Measurements from ENCODE around the gene IPO9. TPM values are rescaled to one million over a fixed set of nuclear protein-coding genes. Genes with fewer than 3 reads are reported as not detected.
A peak's percentile ranks its signal among the peaks of the same experiment; 100 is the strongest.

The IPO9 gene
- total RNA-seq, 1 donor from 2014 or later, result 50.2 TPM

DNA sequence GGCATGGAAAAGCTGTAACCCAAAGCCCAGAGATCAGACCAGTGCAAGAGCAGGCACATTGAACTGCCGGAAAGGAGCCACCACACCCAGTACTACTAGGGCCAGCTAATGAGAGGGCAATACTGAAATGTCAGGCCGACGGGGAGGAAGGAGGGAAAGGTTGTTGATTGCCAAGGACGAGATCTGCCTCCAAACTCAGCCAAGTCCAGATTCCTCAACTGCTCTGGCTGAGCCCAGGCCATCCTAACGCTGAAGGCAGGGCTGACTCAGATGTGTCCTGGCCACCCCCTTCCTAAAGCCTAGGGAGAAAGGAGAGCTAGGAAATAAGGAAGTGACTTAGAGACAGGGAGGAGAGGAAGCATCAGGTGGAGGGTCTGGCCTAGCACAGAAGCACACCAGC is 42.1 kb upstream of the IPO9 start:
- no peak for TF ChIP-seq EZH2 (IDR thresholded peaks at IDR 0.05; ENCODE audit: insufficient read depth, low read length)
- no peak for TF ChIP-seq CTCF (IDR thresholded peaks at IDR 0.05; ENCODE audit: insufficient read depth, low read depth, low read length)
- no peak overlapping the region for H2AFZ ChIP-seq (ENCODE audit: low read depth, low read length)
- H3K36me3 ChIP-seq (ENCODE audit: insufficient read depth, low read length), result peaks cover 82% of the 10 kb centered on the region
- H3K79me2 ChIP-seq (ENCODE audit: insufficient read depth, low read length), result peaks cover 17% of the 10 kb centered on the region
- no peak overlapping the region for H3K9ac ChIP-seq (ENCODE audit: low read length)
- no peaks in the 10 kb centered on the region for H3K9me3 ChIP-seq (ENCODE audit: insufficient read depth, low read depth, low read length)
- DNase-seq (ENCODE audit: low read depth) (no peak), FAIRE-seq (no peak)
- Mint-ChIP-seq H3K27ac (ENCODE audit: unreplicated experiment) (no peak overlapping the region), H3K36me3 (ENCODE audit: low read depth, unreplicated experiment) (peaks cover 45% of the 10 kb centered on the region), H3K27me3 (ENCODE audit: low read depth, unreplicated experiment) (no peaks in the 10 kb centered on the region), H3K4me1 (ENCODE audit: low read depth, unreplicated experiment) (peaks cover 29% of the 10 kb centered on the region), H3K9me3 (ENCODE audit: unreplicated experiment) (no peaks in the 10 kb centered on the region), H3K4me3 (ENCODE audit: unreplicated experiment) (no peak overlapping the region)
- no peak overlapping the region for H3K27ac ChIP-seq (ENCODE audit: low read depth, low read length)
- peaks cover 27% of the 10 kb centered on the region for H3K4me1 ChIP-seq (ENCODE audit: insufficient read depth, low read length)
- H4K20me1 ChIP-seq (ENCODE audit: insufficient read depth, low read length), result no peaks in the 10 kb centered on the region
- H3K27me3 ChIP-seq (ENCODE audit: insufficient read depth, low read length), result no peaks in the 10 kb centered on the region
- H3K4me2 ChIP-seq (ENCODE audit: low read length), result no peak overlapping the region
- no peak overlapping the region for H3K4me3 ChIP-seq (ENCODE audit: insufficient read depth, low read depth, low read length)

DNA sequence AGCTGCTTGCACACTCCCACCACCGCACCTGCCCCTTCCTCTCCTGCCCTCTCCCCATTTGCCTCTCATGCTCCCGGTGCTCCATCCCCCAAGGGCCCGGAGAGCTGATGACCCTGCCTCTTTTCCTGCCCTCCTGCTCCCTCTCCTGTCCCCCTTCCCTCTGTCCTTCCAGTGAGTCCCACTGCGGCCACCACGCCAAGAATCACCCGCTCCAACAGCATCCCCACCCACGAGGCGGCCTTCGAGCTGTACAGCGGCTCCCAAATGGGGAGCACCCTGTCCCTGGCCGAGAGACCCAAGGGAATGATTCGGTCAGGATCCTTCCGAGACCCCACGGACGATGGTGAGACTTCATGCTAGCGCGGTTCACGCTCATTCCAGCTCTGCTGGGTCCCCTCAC is 40.7 kb upstream of the IPO9 start:
- FAIRE-seq (no peak), DNase-seq (ENCODE audit: low read depth) (no peak)
- no peak overlapping the region for H3K4me2 ChIP-seq (ENCODE audit: low read length)
- peaks cover 14% of the 10 kb centered on the region for H3K79me2 ChIP-seq (ENCODE audit: insufficient read depth, low read length)
- TF ChIP-seq EZH2 (IDR thresholded peaks at IDR 0.05; ENCODE audit: insufficient read depth, low read length) (no peak), CTCF (IDR thresholded peaks at IDR 0.05; ENCODE audit: insufficient read depth, low read depth, low read length) (no peak)
- H3K4me1 Mint-ChIP-seq (ENCODE audit: low read depth, unreplicated experiment), result peaks cover 37% of the 10 kb centered on the region
- no peaks in the 10 kb centered on the region for H3K9me3 Mint-ChIP-seq (ENCODE audit: unreplicated experiment)
- H2AFZ ChIP-seq (ENCODE audit: low read depth, low read length), result no peak overlapping the region
- H3K27ac Mint-ChIP-seq (ENCODE audit: unreplicated experiment), result no peak overlapping the region
- H3K27ac ChIP-seq (ENCODE audit: low read depth, low read length), result no peak overlapping the region
- peaks cover 43% of the 10 kb centered on the region for H3K36me3 Mint-ChIP-seq (ENCODE audit: low read depth, unreplicated experiment)
- no peaks in the 10 kb centered on the region for H4K20me1 ChIP-seq (ENCODE audit: insufficient read depth, low read length)
- peaks cover 78% of the 10 kb centered on the region for H3K36me3 ChIP-seq (ENCODE audit: insufficient read depth, low read length)
- no peaks in the 10 kb centered on the region for H3K27me3 Mint-ChIP-seq (ENCODE audit: low read depth, unreplicated experiment)
- H3K27me3 ChIP-seq (ENCODE audit: insufficient read depth, low read length), result no peaks in the 10 kb centered on the region
- H3K9ac ChIP-seq (ENCODE audit: low read length), result no peak overlapping the region
- H3K4me3 ChIP-seq (ENCODE audit: insufficient read depth, low read depth, low read length), result no peak overlapping the region
- no peaks in the 10 kb centered on the region for H3K9me3 ChIP-seq (ENCODE audit: insufficient read depth, low read depth, low read length)
- no peak overlapping the region for H3K4me3 Mint-ChIP-seq (ENCODE audit: unreplicated experiment)
- peaks cover 38% of the 10 kb centered on the region for H3K4me1 ChIP-seq (ENCODE audit: insufficient read depth, low read length)

DNA sequence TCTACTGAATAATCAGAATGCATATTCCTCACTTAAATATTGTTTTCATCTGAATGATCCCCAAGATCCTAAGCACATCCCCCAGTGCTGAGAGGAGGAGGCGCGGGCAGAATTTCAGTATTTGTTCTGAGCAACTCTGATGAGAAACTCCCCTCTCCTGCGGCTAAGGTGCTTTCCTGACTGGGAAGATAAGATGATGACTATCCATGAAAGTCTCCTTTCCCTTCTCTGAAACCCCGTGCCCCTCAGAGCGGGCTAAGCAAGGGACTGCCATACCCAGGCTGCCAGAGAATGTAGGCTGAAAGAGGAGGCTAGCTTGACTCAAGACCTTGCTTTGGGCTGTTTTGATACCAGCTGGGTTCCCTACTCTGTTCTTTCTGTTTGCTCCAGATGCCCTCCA is 39.7 kb upstream of the IPO9 start:
- Histone ChIP-seq H3K9ac (ENCODE audit: low read length) (no peak overlapping the region), H3K79me2 (ENCODE audit: insufficient read depth, low read length) (peaks cover 10% of the 10 kb centered on the region), H3K4me3 (ENCODE audit: insufficient read depth, low read depth, low read length) (no peak overlapping the region), H3K27ac (ENCODE audit: low read depth, low read length) (peak overlapping the region; percentile 23), H3K4me2 (ENCODE audit: low read length) (no peak overlapping the region), H3K4me1 (ENCODE audit: insufficient read depth, low read length) (peaks cover 38% of the 10 kb centered on the region), H4K20me1 (ENCODE audit: insufficient read depth, low read length) (no peaks in the 10 kb centered on the region), H3K36me3 (ENCODE audit: insufficient read depth, low read length) (peaks cover 78% of the 10 kb centered on the region), H2AFZ (ENCODE audit: low read depth, low read length) (no peak overlapping the region), H3K9me3 (ENCODE audit: insufficient read depth, low read depth, low read length) (no peaks in the 10 kb centered on the region), H3K27me3 (ENCODE audit: insufficient read depth, low read length) (no peaks in the 10 kb centered on the region)
- Mint-ChIP-seq H3K4me3 (ENCODE audit: unreplicated experiment) (no peak overlapping the region), H3K9me3 (ENCODE audit: unreplicated experiment) (no peaks in the 10 kb centered on the region), H3K27me3 (ENCODE audit: low read depth, unreplicated experiment) (no peaks in the 10 kb centered on the region), H3K27ac (ENCODE audit: unreplicated experiment) (no peak overlapping the region), H3K36me3 (ENCODE audit: low read depth, unreplicated experiment) (peaks cover 44% of the 10 kb centered on the region), H3K4me1 (ENCODE audit: low read depth, unreplicated experiment) (peaks cover 37% of the 10 kb centered on the region)
- TF ChIP-seq CTCF (IDR thresholded peaks at IDR 0.05; ENCODE audit: insufficient read depth, low read depth, low read length), result no peak
- TF ChIP-seq EZH2 (IDR thresholded peaks at IDR 0.05; ENCODE audit: insufficient read depth, low read length), result no peak
- DNase-seq (ENCODE audit: low read depth), result no peak
- FAIRE-seq, result no peak

Measured in astrocyte (in vitro differentiated cells and primary cell).